Activated CD4-positive, CD25-positive, alpha-beta regulatory T cell treated with anti-CD3 and anti-CD28 coated beads, Interleukin-2, amount 50 U/mL, for 16 hours (primary cell): ENCODE measurements around the gene AKAP8L.
"Not testable (repeated sequence)": the region's sequence is repeated elsewhere in the genome, so short reads cannot be mapped to it uniquely, and the experiment has no call there.

Experiments
- DNase-seq: peaks from one replicate; pipeline ENCODE4 v3.0.0-alpha.2; 2020; ENCODE audit warnings: low read depth, low spot score

Gene AKAP8L

GRCh38 chr19:15358918-15359317 lies 59.9 kb downstream of the AKAP8L start:
- no peak for DNase-seq

- DNase-seq = no peak
Measured at GRCh38 chr19:15357906-15358305, 60.9 kb downstream of the AKAP8L start.

- DNase-seq = no peak
Measured at GRCh38 chr19:15354566-15355296, 64.1 kb downstream of the AKAP8L start.

- DNase-seq = no peak
Measured at GRCh38 chr19:15353908-15354307, 64.9 kb downstream of the AKAP8L start.

- not testable (repeated sequence) for DNase-seq
Measured at GRCh38 chr19:15352535-15352934, 66.3 kb downstream of the AKAP8L start.

GRCh38 chr19:15341328-15341727 lies 77.5 kb downstream of the AKAP8L start:
- DNase-seq = not testable (repeated sequence)

GRCh38 chr19:15340086-15340485 lies 78.7 kb downstream of the AKAP8L start:
- DNase-seq = no peak

- DNase-seq = no peak
Measured at GRCh38 chr19:15337202-15337601, 81.6 kb downstream of the AKAP8L start.

GRCh38 chr19:15335992-15336391 lies 82.8 kb downstream of the AKAP8L start:
- not testable (repeated sequence) for DNase-seq

- DNase-seq = peak; percentile 47
Measured at GRCh38 chr19:15332311-15332996, 86.3 kb downstream of the AKAP8L start, which contains the start of gene BRD4. BRD4 (minus strand) TSS chr19:15332539; CDS start chr19:15273099, 59,440 bp downstream.

- DNase-seq = peak; percentile 26
Measured at GRCh38 chr19:15331419-15332310, 87.1 kb downstream of the AKAP8L start.

GRCh38 chr19:15330801-15331418 lies 87.9 kb downstream of the AKAP8L start:
- no peak for DNase-seq
